NCI-H2107 (cell line): ENCODE measurements around the gene CYTL1.
"Not testable (repeated sequence)": the region's sequence is repeated elsewhere in the genome, so short reads cannot be mapped to it uniquely, and the experiment has no call there.

Experiments
- DNase-seq: peaks from one replicate; lab custom pipeline; 2025; lab: John Stamatoyannopoulos, UW

The CYTL1 gene

GRCh38 chr4:5019274-5019673, at the start of gene CYTL1:
Gene CYTL1 (minus strand): TSS chr4:5019458. CDS start chr4:5019445, 13 bp downstream.
- DNase-seq: no peak

- DNase-seq: no peak
These were observed 48.6 kb upstream of the CYTL1 start for GRCh38 chr4:5067908-5068307.

- not testable (repeated sequence) for DNase-seq
These were observed 47.7 kb upstream of the CYTL1 start for GRCh38 chr4:5066968-5067367.

GRCh38 chr4:5066101-5066500, 46.8 kb upstream of the CYTL1 start:
- DNase-seq: no peak

- no peak for DNase-seq
These were observed 36.2 kb upstream of the CYTL1 start for GRCh38 chr4:5055411-5055810.

- DNase-seq: no peak
These were observed 35.3 kb upstream of the CYTL1 start for GRCh38 chr4:5054532-5054931.

- DNase-seq: no peak
These were observed 33.6 kb upstream of the CYTL1 start for GRCh38 chr4:5052726-5053425.

GRCh38 chr4:5052204-5052702, 33.0 kb upstream of the CYTL1 start:
- DNase-seq: no peak

GRCh38 chr4:5051278-5052203, 32.3 kb upstream of the CYTL1 start, which contains the start of gene STK32B:
Gene STK32B (plus strand): TSS chr4:5051480.
- DNase-seq: no peak

GRCh38 chr4:5050520-5051277, 31.4 kb upstream of the CYTL1 start:
- DNase-seq: peak; percentile 4

GRCh38 chr4:5048721-5049120, 29.5 kb upstream of the CYTL1 start:
- no peak for DNase-seq

- no peak for DNase-seq
These were observed 25.8 kb upstream of the CYTL1 start for GRCh38 chr4:5045097-5045496.

GRCh38 chr4:5044341-5044740, 25.1 kb upstream of the CYTL1 start:
- DNase-seq: no peak

- no peak for DNase-seq
These were observed 24.3 kb upstream of the CYTL1 start for GRCh38 chr4:5043579-5043978.

- DNase-seq: no peak
These were observed 22.4 kb upstream of the CYTL1 start for GRCh38 chr4:5041699-5042098.

GRCh38 chr4:5040856-5041620, 21.8 kb upstream of the CYTL1 start:
- no peak for DNase-seq

GRCh38 chr4:5039800-5040199, 20.5 kb upstream of the CYTL1 start:
- DNase-seq: no peak

GRCh38 chr4:5037553-5038551, 18.6 kb upstream of the CYTL1 start:
- no peak for DNase-seq

GRCh38 chr4:5036239-5036638, 17.0 kb upstream of the CYTL1 start:
- DNase-seq: no peak

- DNase-seq: no peak
These were observed 14.9 kb upstream of the CYTL1 start for GRCh38 chr4:5034206-5034605.
